ENCODE measurements around the gene GEMIN7. TPM values are rescaled to one million over a fixed set of nuclear protein-coding genes. Genes with fewer than 3 reads are reported as not detected.

The GEMIN7 gene
- total and polyA plus RNA-seq, 2 experiments from 2014 or later: 48.8 to 69.0 TPM

DNA sequence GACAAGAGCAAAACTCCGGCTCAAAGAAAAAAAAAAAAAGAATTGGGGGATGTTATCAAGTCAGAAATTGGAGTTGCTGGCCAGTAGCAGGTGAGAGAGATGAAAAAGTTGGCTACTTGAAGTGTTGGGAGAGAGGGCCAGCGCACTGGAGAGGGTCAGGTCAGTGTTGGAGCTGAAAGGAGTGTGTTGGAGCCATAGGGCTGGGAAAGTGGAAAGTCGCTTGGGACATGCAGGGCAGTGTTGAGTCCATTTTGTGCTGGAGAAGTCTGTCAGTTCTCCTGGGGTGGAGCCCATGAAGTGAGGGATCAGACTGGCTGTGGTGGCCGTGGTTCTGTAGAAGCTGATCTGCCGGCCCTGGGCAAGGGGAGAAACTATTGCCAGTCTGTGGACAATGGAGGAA, 15.6 kb downstream of the GEMIN7 start:
- Histone ChIP-seq H4K20me1 (ENCODE audit: insufficient read depth, poor library complexity, severe bottlenecking) (peaks cover 28% of the 10 kb centered on the region), H3K27me3 (no peaks in the 10 kb centered on the region), H3K36me3 (replicated peaks; ENCODE audit: insufficient read depth, low read depth) (no peaks in the 10 kb centered on the region), H3K4me1 (ENCODE audit: insufficient read depth) (peaks cover 39% of the 10 kb centered on the region), H2AFZ (no peak overlapping the region), H3K79me2 (peaks cover 64% of the 10 kb centered on the region), H3K4me2 (peak overlapping the region; percentile 70), H3K9me3 (ENCODE audit: low read depth) (no peaks in the 10 kb centered on the region), H3K4me3 (no peak overlapping the region), H3K9me2 (replicated peaks; ENCODE audit: insufficient read depth) (no peaks in the 10 kb centered on the region), H3K27ac (no peak overlapping the region)
- peak; percentile 5 for DNase-seq (ENCODE audit: low spot score)
- TF ChIP-seq EZH2phosphoT487 (IDR thresholded peaks at IDR 0.05; ENCODE audit: low read depth, severe bottlenecking, unreplicated experiment) (no peak), EZH2 (IDR thresholded peaks at IDR 0.05; ENCODE audit: borderline replicate concordance) (no peak)
- TF ChIP-seq, protein P1, sequence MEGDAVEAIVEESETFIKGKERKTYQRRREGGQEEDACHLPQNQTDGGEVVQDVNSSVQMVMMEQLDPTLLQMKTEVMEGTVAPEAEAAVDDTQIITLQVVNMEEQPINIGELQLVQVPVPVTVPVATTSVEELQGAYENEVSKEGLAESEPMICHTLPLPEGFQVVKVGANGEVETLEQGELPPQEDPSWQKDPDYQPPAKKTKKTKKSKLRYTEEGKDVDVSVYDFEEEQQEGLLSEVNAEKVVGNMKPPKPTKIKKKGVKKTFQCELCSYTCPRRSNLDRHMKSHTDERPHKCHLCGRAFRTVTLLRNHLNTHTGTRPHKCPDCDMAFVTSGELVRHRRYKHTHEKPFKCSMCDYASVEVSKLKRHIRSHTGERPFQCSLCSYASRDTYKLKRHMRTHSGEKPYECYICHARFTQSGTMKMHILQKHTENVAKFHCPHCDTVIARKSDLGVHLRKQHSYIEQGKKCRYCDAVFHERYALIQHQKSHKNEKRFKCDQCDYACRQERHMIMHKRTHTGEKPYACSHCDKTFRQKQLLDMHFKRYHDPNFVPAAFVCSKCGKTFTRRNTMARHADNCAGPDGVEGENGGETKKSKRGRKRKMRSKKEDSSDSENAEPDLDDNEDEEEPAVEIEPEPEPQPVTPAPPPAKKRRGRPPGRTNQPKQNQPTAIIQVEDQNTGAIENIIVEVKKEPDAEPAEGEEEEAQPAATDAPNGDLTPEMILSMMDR (IDR thresholded peaks at IDR 0.05; ENCODE audit: poor library complexity): no peak
- 92% methylated on average over 5 of the region's 5 CpGs for WGBS (ENCODE audit: low lambda C conversion rate, missing lambda C conversion rate)

DNA sequence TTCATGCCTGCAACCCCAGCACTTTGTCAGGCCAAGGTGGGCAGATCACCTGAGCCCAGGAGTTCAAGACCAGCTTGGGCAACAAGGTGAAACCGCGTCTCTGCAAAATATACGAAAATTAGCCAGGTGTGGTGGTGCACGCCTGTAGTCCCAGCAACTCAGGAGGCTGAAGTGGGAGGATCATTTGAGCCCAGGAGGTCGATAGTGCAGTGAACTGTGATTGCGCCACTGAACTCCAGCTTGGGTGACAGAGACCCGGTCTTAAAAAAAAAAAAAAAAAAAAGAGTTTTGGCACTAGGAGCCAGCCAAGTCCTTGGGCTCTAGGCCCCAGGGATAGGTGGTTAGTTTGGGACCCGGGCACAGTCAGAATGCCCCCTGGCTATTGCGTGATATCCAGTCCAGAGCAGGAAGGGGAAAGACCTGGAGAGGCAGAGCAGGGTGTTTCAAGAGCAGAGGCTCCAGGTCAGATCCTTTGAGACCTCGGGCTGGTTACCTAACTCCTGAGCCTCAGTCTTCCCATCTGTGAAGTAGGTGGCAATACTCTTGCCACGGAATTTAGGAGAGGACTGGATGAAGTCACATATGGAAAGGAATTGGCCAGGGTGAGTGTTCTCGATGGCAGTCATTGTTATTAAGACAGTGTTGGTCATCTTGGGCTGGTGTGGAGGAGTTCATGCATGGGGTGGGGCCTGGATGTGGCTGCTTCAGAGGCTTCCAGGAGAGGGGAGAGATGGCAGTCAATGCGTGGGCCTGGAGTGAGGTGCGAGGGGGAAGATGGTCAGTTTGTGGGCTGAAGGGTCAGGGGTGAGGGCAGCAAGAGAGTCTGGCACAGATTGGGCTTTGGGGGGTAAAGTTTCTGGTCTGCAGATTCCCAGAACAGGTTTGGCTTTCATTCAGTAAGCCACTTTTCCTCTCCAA, 16.7 kb downstream of the GEMIN7 start:
- WGBS (ENCODE audit: low lambda C conversion rate, missing lambda C conversion rate): 94% methylated on average over 14 of the region's 14 CpGs

DNA sequence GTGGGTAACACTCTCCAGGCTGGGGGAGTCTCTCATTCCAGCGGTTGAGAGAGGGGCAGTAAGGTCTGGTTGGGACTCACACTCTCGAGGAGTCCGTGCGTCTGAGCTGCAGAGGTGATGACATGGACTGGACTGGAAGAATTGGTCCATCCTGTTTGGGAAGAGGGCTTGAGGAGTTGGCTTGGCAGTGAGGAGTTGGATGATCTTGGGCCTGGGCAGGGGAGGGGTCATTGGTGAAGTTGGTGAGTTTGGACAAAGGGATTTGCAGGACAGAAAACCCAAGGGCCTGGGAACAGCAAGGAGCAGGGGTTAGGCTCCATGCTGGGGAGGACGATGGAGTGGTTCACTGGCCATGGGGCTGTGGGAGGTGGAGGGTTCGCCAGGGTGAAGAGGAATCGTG, 17.6 kb downstream of the GEMIN7 start:
- no peak for DNase-seq (ENCODE audit: low spot score)
- no peak overlapping the region for H3K4me3 ChIP-seq
- no peaks in the 10 kb centered on the region for H3K9me3 ChIP-seq (ENCODE audit: low read depth)
- 96% methylated on average over 7 of the region's 7 CpGs for WGBS (ENCODE audit: low lambda C conversion rate, missing lambda C conversion rate)
- H3K4me2 ChIP-seq: peak overlapping the region; percentile 65
- no peaks in the 10 kb centered on the region for H3K36me3 ChIP-seq (replicated peaks; ENCODE audit: insufficient read depth, low read depth)
- peaks cover 84% of the 10 kb centered on the region for H3K79me2 ChIP-seq
- TF ChIP-seq, protein P1 (IDR thresholded peaks at IDR 0.05; ENCODE audit: poor library complexity): no peak
- TF ChIP-seq EZH2 (IDR thresholded peaks at IDR 0.05; ENCODE audit: borderline replicate concordance) (no peak), EZH2phosphoT487 (IDR thresholded peaks at IDR 0.05; ENCODE audit: low read depth, severe bottlenecking, unreplicated experiment) (no peak)
- peaks cover 59% of the 10 kb centered on the region for H3K4me1 ChIP-seq (ENCODE audit: insufficient read depth)
- peaks cover 36% of the 10 kb centered on the region for H4K20me1 ChIP-seq (ENCODE audit: insufficient read depth, poor library complexity, severe bottlenecking)
- no peaks in the 10 kb centered on the region for H3K27me3 ChIP-seq
- no peak overlapping the region for H2AFZ ChIP-seq
- H3K9me2 ChIP-seq (replicated peaks; ENCODE audit: insufficient read depth): no peaks in the 10 kb centered on the region
- no peak overlapping the region for H3K27ac ChIP-seq

More for the DNA sequence above, 16.7 kb downstream of the GEMIN7 start:
- peak overlapping the region; percentile 8 for H3K4me2 ChIP-seq
- H4K20me1 ChIP-seq (ENCODE audit: insufficient read depth, poor library complexity, severe bottlenecking): peaks cover 36% of the 10 kb centered on the region
- H3K27me3 ChIP-seq: no peaks in the 10 kb centered on the region
- DNase-seq (ENCODE audit: low spot score): no peak
- no peaks in the 10 kb centered on the region for H3K9me3 ChIP-seq (ENCODE audit: low read depth)
- H3K79me2 ChIP-seq: peaks cover 75% of the 10 kb centered on the region
- H3K27ac ChIP-seq: no peak overlapping the region
- H2AFZ ChIP-seq: no peak overlapping the region
- H3K4me3 ChIP-seq: no peak overlapping the region
- H3K9me2 ChIP-seq (replicated peaks; ENCODE audit: insufficient read depth): no peaks in the 10 kb centered on the region
- no peaks in the 10 kb centered on the region for H3K36me3 ChIP-seq (replicated peaks; ENCODE audit: insufficient read depth, low read depth)
- TF ChIP-seq, protein P1 (IDR thresholded peaks at IDR 0.05; ENCODE audit: poor library complexity): no peak
- TF ChIP-seq EZH2 (IDR thresholded peaks at IDR 0.05; ENCODE audit: borderline replicate concordance): no peak
- no peak for TF ChIP-seq EZH2phosphoT487 (IDR thresholded peaks at IDR 0.05; ENCODE audit: low read depth, severe bottlenecking, unreplicated experiment)
- H3K4me1 ChIP-seq (ENCODE audit: insufficient read depth): peaks cover 50% of the 10 kb centered on the region
